ENCODE results near the gene ANGPTL8. TPM values are rescaled to one million over a fixed set of nuclear protein-coding genes. Genes with fewer than 3 reads are reported as not detected.

ANGPTL8 gene
- total and polyA plus RNA-seq, 9 of the 15 experiments (the other 6 are each of a cell fraction or from before 2014, with no cell fraction given) = not detected

GRCh38 chr19:11225172-11225571 lies 14.2 kb upstream of the ANGPTL8 start (continued):
- TF ChIP-seq ZNF277 (CRISPR knock-in tag; IDR thresholded peaks at IDR 0.05; ENCODE audit: borderline replicate concordance) (no peak), ARID4B (CRISPR knock-in tag; IDR thresholded peaks at IDR 0.05) (no peak), ZNF174 (CRISPR knock-in tag; IDR thresholded peaks at IDR 0.05) (no peak), TARDBP (IDR thresholded peaks at IDR 0.05) (no peak), UBTF (IDR thresholded peaks at IDR 0.05; ENCODE audit: borderline replicate concordance in 1 of 2, low read depth in 2 of 2, low read length in 2 of 2) (no peak), ZNF512 (tag; IDR thresholded peaks at IDR 0.05) (no peak), THAP7 (CRISPR knock-in tag; IDR thresholded peaks at IDR 0.05) (no peak), MITF (IDR thresholded peaks at IDR 0.05) (no peak), ATF1 (CRISPR knock-in tag; IDR thresholded peaks at IDR 0.05) (no peak), ATF1 (tag; IDR thresholded peaks at IDR 0.05) (no peak), MEF2A (IDR thresholded peaks at IDR 0.05; ENCODE audit: control insufficient read depth, low read depth, low read length) (no peak), TFAM (CRISPR knock-in tag; conservative IDR thresholded peaks at IDR 0.05) (no peak)

Measured in K562 (cell line).